Large intestine (tissue), 3 donors: ENCODE data around the gene CMTM5. TPM values are rescaled to one million over a fixed set of nuclear protein-coding genes. Genes with fewer than 3 reads are reported as not detected.

ENCODE experiments used
- DNase-seq, 2 donors: peaks; one replicate each; pipeline versions ENCODE4 v3.0.0 to v3.0.0-alpha.2; 2013
- H3K27ac ChIP-seq: one replicate; pipeline ENCODE4 v1.5.1; 2013; ENCODE audit warnings: low read length
- H3K27me3 ChIP-seq: 2 replicates; pipeline ENCODE4 v1.6.1; 2013; ENCODE audit warnings: low read length; ENCODE audit not compliant: control insufficient read depth, insufficient read depth
- H3K36me3 ChIP-seq: 2 replicates; pipeline ENCODE4 v1.6.1; 2013; ENCODE audit warnings: low read length; ENCODE audit not compliant: control insufficient read depth, insufficient read depth
- H3K4me1 ChIP-seq: one replicate; pipeline ENCODE4 v1.6.1; 2013; ENCODE audit warnings: low read length; ENCODE audit not compliant: control insufficient read depth, insufficient read depth
- H3K4me3 ChIP-seq: one replicate; pipeline ENCODE4 v1.5.1; 2013; ENCODE audit warnings: low read length
- H3K9me3 ChIP-seq: one replicate; pipeline ENCODE4 v1.6.1; 2013; ENCODE audit warnings: mild to moderate bottlenecking, low read depth, low read length, moderate library complexity; ENCODE audit not compliant: control insufficient read depth
- WGBS: methylation state at CpG from one replicate; pipeline ENCODE4 v1.1.5; 2013; ENCODE audit warnings: low lambda C conversion rate; ENCODE audit not compliant: insufficient coverage; 5-methylcytosine and 5-hydroxymethylcytosine counted together
- polyA plus RNA-seq: library from polyadenylated mRNA; unstranded; fragments of 120-200 nt; gene quantifications from one replicate; pipeline ENCODE4 v1.2.1, GENCODE V29; 2013

Gene CMTM5
- polyA plus RNA-seq, 1 donor = 3.4 TPM

DNA sequence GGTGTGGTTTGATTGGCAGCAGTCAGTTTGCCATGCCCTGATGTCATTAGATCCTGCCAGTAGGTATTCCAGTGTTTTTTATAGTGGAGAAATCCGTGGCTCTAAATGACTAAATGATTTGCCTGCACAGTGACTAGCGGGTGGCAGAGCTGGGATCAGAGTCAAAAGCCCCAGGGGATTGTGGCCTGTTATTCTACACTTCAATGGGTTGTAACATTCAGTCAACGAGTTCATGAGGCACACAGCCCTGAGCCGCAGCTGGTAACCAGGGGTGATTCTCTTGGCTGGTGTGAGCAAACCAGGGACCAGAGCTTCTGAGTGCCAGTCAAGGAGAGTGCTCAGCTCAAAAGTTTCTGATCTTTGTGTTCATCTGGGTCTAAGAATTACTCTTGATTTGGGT is 29.4 kb downstream of the CMTM5 start:
- no peaks in the 10 kb centered on the region for H3K4me1 ChIP-seq
- DNase-seq = no peak
- H3K27me3 ChIP-seq = peaks cover 3% of the 10 kb centered on the region
- H3K27ac ChIP-seq = no peak overlapping the region
- no peaks in the 10 kb centered on the region for H3K9me3 ChIP-seq
- 100% methylated on average over 1 of the region's 4 CpGs for WGBS
- no peaks in the 10 kb centered on the region for H3K36me3 ChIP-seq
- H3K4me3 ChIP-seq = no peak overlapping the region

- no peaks in the 10 kb centered on the region for H3K4me1 ChIP-seq
- H3K27ac ChIP-seq = no peak overlapping the region
- H3K9me3 ChIP-seq = no peaks in the 10 kb centered on the region
- H3K4me3 ChIP-seq = no peak overlapping the region
- WGBS = 80% methylated on average over 1 of the region's 15 CpGs
- DNase-seq = no peak
- H3K36me3 ChIP-seq = no peaks in the 10 kb centered on the region
- peaks cover 3% of the 10 kb centered on the region for H3K27me3 ChIP-seq
Measured at GRCh38 chr14:23406725-23407355, 30.0 kb downstream of the CMTM5 start.

DNA sequence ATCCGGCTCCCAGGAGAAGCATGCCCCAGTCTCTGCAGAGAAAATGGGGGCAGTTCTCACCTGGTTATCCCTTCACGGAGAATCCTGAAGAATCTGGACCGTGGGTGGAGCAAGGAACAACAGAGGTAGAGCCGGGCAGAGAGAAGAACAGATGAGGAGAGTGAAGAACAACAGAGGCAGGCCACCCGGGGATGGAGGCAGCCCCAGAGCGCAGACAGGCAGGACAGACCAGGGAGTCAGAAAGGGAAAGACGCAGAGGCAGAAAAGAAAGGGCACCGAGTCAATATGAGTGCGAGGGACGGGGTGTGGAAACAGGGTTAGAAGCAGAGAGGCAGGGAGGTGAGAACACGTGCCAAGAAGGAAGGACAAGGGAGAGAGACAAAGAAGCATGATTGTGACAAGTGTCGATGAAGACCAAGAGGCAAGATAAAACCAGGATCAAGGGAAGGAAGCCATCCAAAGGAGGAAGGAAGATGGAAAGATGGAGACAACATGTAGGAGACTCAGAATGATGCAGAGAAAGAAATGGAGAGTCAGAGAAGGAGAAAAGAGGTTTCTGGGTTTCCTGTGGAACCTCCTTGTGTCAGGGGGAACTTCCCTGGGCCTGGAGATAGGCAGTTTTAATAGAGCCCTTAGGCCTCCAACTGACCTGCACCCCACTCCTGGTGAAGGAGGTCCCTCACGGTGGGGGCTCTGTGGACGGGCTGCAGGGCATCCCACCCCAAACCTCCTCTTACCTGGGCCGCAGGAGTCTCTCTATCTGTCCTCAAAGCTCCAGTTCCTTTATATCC is 30.9 kb downstream of the CMTM5 start, which contains the start of gene MYH6:
MYH6 (minus strand) TSS at position 758 of the 791 bp plus-strand sequence. CDS start 1,050 bp downstream, outside the sequence.
- WGBS = 83% methylated on average over 12 of the region's 15 CpGs
- H3K36me3 ChIP-seq = no peaks in the 10 kb centered on the region

GRCh38 chr14:23408307-23408630 is 31.4 kb downstream of the CMTM5 start:
- 53% methylated on average over 2 of the region's 5 CpGs for WGBS
- no peaks in the 10 kb centered on the region for H3K27me3 ChIP-seq
- no peak overlapping the region for H3K4me3 ChIP-seq
- no peak for DNase-seq
- no peak overlapping the region for H3K27ac ChIP-seq
- H3K4me1 ChIP-seq = no peaks in the 10 kb centered on the region
- no peaks in the 10 kb centered on the region for H3K9me3 ChIP-seq
- no peaks in the 10 kb centered on the region for H3K36me3 ChIP-seq

More for the DNA sequence above, 30.9 kb downstream of the CMTM5 start, which contains the start of gene MYH6:
- H3K27ac ChIP-seq = no peak within 1 kb of the TSS
- H3K27me3 ChIP-seq = no peaks in the 10 kb centered on the region
- H3K4me3 ChIP-seq = no peak within 1 kb of the TSS
- no peaks in the 10 kb centered on the region for H3K4me1 ChIP-seq
- DNase-seq = no peak
- H3K9me3 ChIP-seq = no peaks in the 10 kb centered on the region

DNA sequence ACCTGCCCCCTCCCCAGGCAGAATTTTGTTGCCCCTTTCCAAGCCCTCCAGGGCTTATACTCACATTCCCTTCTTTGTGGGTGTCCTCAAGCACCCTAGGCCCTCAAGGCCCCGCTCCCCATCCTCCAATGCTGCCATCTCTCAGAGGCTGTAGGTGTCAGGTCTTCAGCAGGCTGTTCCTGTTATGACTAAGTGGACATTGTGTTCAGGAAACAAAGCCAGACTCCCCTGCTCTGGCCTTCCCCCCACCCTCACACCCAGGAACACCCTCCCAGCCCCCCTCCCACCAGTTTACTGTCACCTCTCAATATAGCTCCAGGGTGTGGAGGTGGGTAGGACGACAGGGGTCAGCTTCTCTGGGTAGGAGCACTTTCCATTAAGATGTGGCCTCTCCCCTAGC is 32.6 kb downstream of the CMTM5 start:
- no peaks in the 10 kb centered on the region for H3K4me1 ChIP-seq
- WGBS = no CpG with 5 or more reads among the region's 2 CpGs

DNA sequence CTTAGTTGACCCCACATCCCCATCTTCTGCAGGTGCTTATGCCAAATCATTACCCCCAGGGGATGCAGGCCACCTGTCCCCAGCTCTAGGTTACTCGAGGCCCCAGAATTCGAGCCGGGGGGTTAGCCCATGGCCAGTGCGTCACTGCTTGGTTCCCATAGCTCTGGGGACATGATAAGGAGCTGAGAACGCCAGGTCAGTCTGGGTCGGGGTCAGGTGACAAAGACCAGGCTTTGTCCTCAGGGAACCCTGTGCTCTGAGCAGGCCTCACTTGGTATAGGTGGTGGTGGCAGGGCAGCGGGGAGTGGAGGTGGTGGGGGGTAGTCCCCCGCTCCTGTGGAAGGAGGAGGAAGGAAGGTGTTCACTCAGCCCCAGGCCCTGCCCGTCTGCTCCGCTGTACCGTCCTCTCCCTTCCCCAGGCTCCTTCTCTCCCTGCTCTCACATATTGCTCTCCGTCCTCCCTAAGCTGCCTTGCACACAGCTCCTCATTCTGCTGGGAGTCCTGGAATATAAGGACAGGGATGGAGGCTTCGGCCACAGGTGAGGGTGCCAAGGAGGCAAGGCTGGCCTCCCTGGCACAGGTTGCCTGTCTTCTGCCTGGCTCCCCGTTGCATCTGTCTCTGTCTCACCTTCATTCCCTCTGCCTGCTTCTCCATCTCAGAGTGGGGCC is 33.3 kb downstream of the CMTM5 start:
- Histone ChIP-seq H3K27ac (no peak overlapping the region), H3K9me3 (no peaks in the 10 kb centered on the region), H3K4me1 (no peaks in the 10 kb centered on the region), H3K4me3 (no peak overlapping the region), H3K36me3 (no peaks in the 10 kb centered on the region), H3K27me3 (no peaks in the 10 kb centered on the region)
- no peak for DNase-seq
- no CpG with 5 or more reads among the region's 14 CpGs for WGBS

More for the DNA sequence above, 32.6 kb downstream of the CMTM5 start:
- Histone ChIP-seq H3K9me3 (no peaks in the 10 kb centered on the region), H3K27me3 (no peaks in the 10 kb centered on the region), H3K4me3 (no peak overlapping the region), H3K36me3 (no peaks in the 10 kb centered on the region), H3K27ac (no peak overlapping the region)
- DNase-seq = no peak

GRCh38 chr14:23411563-23412525 is 35.0 kb downstream of the CMTM5 start:
- no peak overlapping the region for H3K4me3 ChIP-seq
- no peaks in the 10 kb centered on the region for H3K9me3 ChIP-seq
- no peak for DNase-seq
- no peak overlapping the region for H3K27ac ChIP-seq
- no peaks in the 10 kb centered on the region for H3K4me1 ChIP-seq
- no peaks in the 10 kb centered on the region for H3K27me3 ChIP-seq
- no peaks in the 10 kb centered on the region for H3K36me3 ChIP-seq
- WGBS = no CpG with 5 or more reads among the region's 14 CpGs

GRCh38 chr14:23413681-23414080 is 36.8 kb downstream of the CMTM5 start:
- no peaks in the 10 kb centered on the region for H3K36me3 ChIP-seq
- WGBS = no CpG with 5 or more reads among the region's 16 CpGs
- no peaks in the 10 kb centered on the region for H3K4me1 ChIP-seq
- no peak overlapping the region for H3K4me3 ChIP-seq
- no peak for DNase-seq
- no peak overlapping the region for H3K27ac ChIP-seq
- H3K27me3 ChIP-seq = no peaks in the 10 kb centered on the region
- H3K9me3 ChIP-seq = no peaks in the 10 kb centered on the region

DNA sequence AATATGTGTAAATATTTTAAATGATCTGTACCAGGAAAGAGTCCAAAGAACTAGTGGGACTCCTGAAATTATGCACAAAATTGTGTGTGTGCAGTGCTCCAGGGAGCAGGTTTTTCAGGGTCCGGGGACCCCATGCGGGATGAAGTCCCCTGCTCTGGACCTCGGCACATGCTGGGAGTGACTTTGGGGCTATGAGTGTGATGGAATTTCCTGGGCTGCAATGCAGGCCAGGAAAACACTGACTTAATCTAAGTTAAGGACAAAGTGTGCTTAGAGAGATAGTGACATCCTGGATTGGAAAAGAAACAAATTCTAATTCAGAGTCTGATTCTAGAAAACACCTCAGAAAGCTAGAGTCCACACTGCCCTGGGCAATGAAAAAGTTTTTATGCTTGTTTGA is 37.4 kb downstream of the CMTM5 start:
- no CpG with 5 or more reads among the region's 3 CpGs for WGBS
- Histone ChIP-seq H3K36me3 (no peaks in the 10 kb centered on the region), H3K4me1 (no peaks in the 10 kb centered on the region)

More for the DNA sequence above, 37.4 kb downstream of the CMTM5 start:
- Histone ChIP-seq H3K4me3 (no peak overlapping the region), H3K9me3 (no peaks in the 10 kb centered on the region), H3K27ac (no peak overlapping the region), H3K27me3 (no peaks in the 10 kb centered on the region)
- no peak for DNase-seq
